Natural killer cell (primary cell): Measurements from ENCODE around the gene ONECUT3. TPM values are rescaled to one million over a fixed set of nuclear protein-coding genes. Genes with fewer than 3 reads are reported as not detected.

Experiments used
- ATAC-seq, 3 donors: fragments of 150-1000 bp in 2 of 3; fragments of 200-7000 bp in 1 of 3; cut with Tn5 transposase; 1 replicate in 1 of 3; 2 replicates in 2 of 3; pipeline ENCODE4 v1.10.0; 2021; ENCODE audit warnings: mild to moderate bottlenecking in 2 of 3, moderate library complexity in 2 of 3
- DNase-seq, 2 donors: peaks; one replicate each; pipeline versions ENCODE4 v3.0.0 to v3.0.0-alpha.2; 2013 to 2021; ENCODE audit warnings: mixed read lengths in 1 of 2
- H3K27ac ChIP-seq: one replicate; pipeline ENCODE4 v1.5.1; 2013; ENCODE audit warnings: mild to moderate bottlenecking, low read length
- H3K27me3 ChIP-seq: one replicate; pipeline ENCODE4 v1.6.1; 2013; ENCODE audit warnings: low read length; ENCODE audit not compliant: control insufficient read depth, insufficient read depth
- H3K36me3 ChIP-seq: one replicate; pipeline ENCODE4 v1.6.1; 2013; ENCODE audit warnings: low read length; ENCODE audit not compliant: control insufficient read depth, insufficient read depth
- H3K4me1 ChIP-seq: one replicate; pipeline ENCODE4 v1.6.1; 2013; ENCODE audit warnings: low read length; ENCODE audit not compliant: control insufficient read depth, insufficient read depth
- H3K4me3 ChIP-seq: one replicate; pipeline ENCODE4 v1.5.1; 2013; ENCODE audit warnings: low read length
- H3K9me3 ChIP-seq: one replicate; pipeline ENCODE4 v1.6.1; 2013; ENCODE audit warnings: low read length; ENCODE audit not compliant: control insufficient read depth, insufficient read depth
- H3K27ac Mint-ChIP-seq, 2 donors: one replicate each; pipeline ENCODE4 v1.8.0; 2022; ENCODE audit warnings: mild to moderate bottlenecking in 2 of 2, mixed read lengths in 2 of 2, moderate library complexity in 1 of 2
- H3K27me3 Mint-ChIP-seq, 2 donors: one replicate each; pipeline ENCODE4 v1.8.0; 2022; ENCODE audit warnings: low read depth in 2 of 2, mixed read lengths in 2 of 2
- H3K36me3 Mint-ChIP-seq: one replicate; pipeline ENCODE4 v1.8.0; 2022; ENCODE audit warnings: mixed read lengths
- H3K4me1 Mint-ChIP-seq, 2 donors: one replicate each; pipeline ENCODE4 v1.8.0; 2022; ENCODE audit warnings: mixed read lengths in 2 of 2
- H3K4me3 Mint-ChIP-seq: one replicate; pipeline ENCODE4 v1.8.0; 2022; ENCODE audit warnings: mild to moderate bottlenecking, moderate library complexity, mixed read lengths
- H3K9me3 Mint-ChIP-seq, 2 donors: one replicate each; pipeline ENCODE4 v1.8.0; 2022; ENCODE audit warnings: mixed read lengths in 2 of 2
- CTCF ChIP-seq: fragments of 200-600 bp; IDR thresholded peaks from one replicate; pipeline ENCODE4 v1.8.0; 2022; ENCODE audit warnings: antibody characterized with exemption
- WGBS: methylation state at CpG from one replicate; pipeline ENCODE4 v1.1.7; 2013; ENCODE audit warnings: missing lambda C conversion rate; ENCODE audit not compliant: insufficient coverage; 5-methylcytosine and 5-hydroxymethylcytosine counted together
- intact Hi-C: fragments of 100-400 bp; cut with micrococcal nuclease; formaldehyde crosslinking; loops from one replicate; pipeline ENCODE4 v1.14.2; 2022
- total RNA-seq, 4 donors: library from RNA; stranded (reverse); fragments of 120-200 nt in 1 of 4; gene quantifications; one replicate each; pipeline versions ENCODE4 v1.2.3 to v1.2.4, GENCODE V29; 2013 to 2022

The ONECUT3 gene
- total RNA-seq, 3 donors from 2014 or later (not counting 1 experiment from before 2014, with no cell fraction given) = not detected

GRCh38 chr19:1763648-1764639, 10.6 kb downstream of the ONECUT3 start:
- H3K9me3 Mint-ChIP-seq = no peaks in the 10 kb centered on the region
- no peak overlapping the region for H3K4me3 Mint-ChIP-seq
- no peak overlapping the region for H3K27ac ChIP-seq
- peaks cover 0 to 6% of the 10 kb centered on the region in 2 donors for H3K4me1 Mint-ChIP-seq
- no peak for TF ChIP-seq CTCF
- H3K4me3 ChIP-seq = no peak overlapping the region
- H3K4me1 ChIP-seq = peaks cover 9% of the 10 kb centered on the region
- DNase-seq (no peak), ATAC-seq (no peak)
- H3K36me3 Mint-ChIP-seq = no peaks in the 10 kb centered on the region
- no peaks in the 10 kb centered on the region for H3K36me3 ChIP-seq
- no peak overlapping the region for H3K27ac Mint-ChIP-seq
- H3K9me3 ChIP-seq = no peaks in the 10 kb centered on the region
- H3K27me3 Mint-ChIP-seq = peaks cover 22 to 50% of the 10 kb centered on the region in 2 donors
- intact Hi-C loops = no loop called here
- peaks cover 67% of the 10 kb centered on the region for H3K27me3 ChIP-seq
- WGBS = 9% methylated on average over 37 of the region's 39 CpGs

GRCh38 chr19:1764729-1765128, 11.4 kb downstream of the ONECUT3 start:
- no peaks in the 10 kb centered on the region for H3K36me3 ChIP-seq
- H3K9me3 ChIP-seq = no peaks in the 10 kb centered on the region
- Mint-ChIP-seq H3K27me3 (peaks cover 26 to 51% of the 10 kb centered on the region in 2 donors), H3K4me1 (peaks cover 0 to 6% of the 10 kb centered on the region in 2 donors), H3K36me3 (no peaks in the 10 kb centered on the region), H3K4me3 (no peak overlapping the region), H3K27ac (no peak overlapping the region), H3K9me3 (no peaks in the 10 kb centered on the region)
- no peak overlapping the region for H3K27ac ChIP-seq
- 10% methylated on average over 15 of the region's 15 CpGs for WGBS
- H3K4me1 ChIP-seq = peaks cover 9% of the 10 kb centered on the region
- peaks cover 66% of the 10 kb centered on the region for H3K27me3 ChIP-seq
- DNase-seq (no peak), ATAC-seq (no peak)
- no peak overlapping the region for H3K4me3 ChIP-seq
- TF ChIP-seq CTCF = no peak
- intact Hi-C loops = no loop called here

GRCh38 chr19:1765232-1765903, 12.1 kb downstream of the ONECUT3 start:
- DNase-seq (no peak), ATAC-seq (no peak)
- Mint-ChIP-seq H3K27me3 (peaks cover 32 to 56% of the 10 kb centered on the region in 2 donors), H3K4me1 (peaks cover 0 to 6% of the 10 kb centered on the region in 2 donors), H3K4me3 (no peak overlapping the region), H3K9me3 (no peaks in the 10 kb centered on the region), H3K36me3 (no peaks in the 10 kb centered on the region), H3K27ac (no peak overlapping the region)
- Histone ChIP-seq H3K27me3 (peaks cover 61% of the 10 kb centered on the region), H3K4me1 (peaks cover 9% of the 10 kb centered on the region), H3K9me3 (no peaks in the 10 kb centered on the region), H3K4me3 (no peak overlapping the region), H3K27ac (no peak overlapping the region), H3K36me3 (no peaks in the 10 kb centered on the region)
- 16% methylated on average over 33 of the region's 33 CpGs for WGBS
- intact Hi-C loops = no loop called here
- TF ChIP-seq CTCF = no peak
